ENCODE measurements around the gene INTS2.
"Not testable (repeated sequence)": the region's sequence is repeated elsewhere in the genome, so short reads cannot be mapped to it uniquely, and the experiment has no call there.

Gene INTS2

GRCh38 chr17:61821655-61822054 lies 106.1 kb downstream of the INTS2 start:
- DNase-seq (ENCODE audit: low read depth, low spot score): no peak

- DNase-seq (ENCODE audit: low read depth, low spot score): not testable (repeated sequence)
Observed at GRCh38 chr17:61819265-61819664, 108.5 kb downstream of the INTS2 start.

- no peak for DNase-seq (ENCODE audit: low read depth, low spot score)
Observed at GRCh38 chr17:61818225-61818624, 109.6 kb downstream of the INTS2 start.

GRCh38 chr17:61817452-61817851 lies 110.3 kb downstream of the INTS2 start:
- no peak for DNase-seq (ENCODE audit: low read depth, low spot score)

- DNase-seq (ENCODE audit: low read depth, low spot score): no peak
Observed at GRCh38 chr17:61816538-61816937, 111.2 kb downstream of the INTS2 start.

- DNase-seq (ENCODE audit: low read depth, low spot score): no peak
Observed at GRCh38 chr17:61815863-61816503, 111.8 kb downstream of the INTS2 start.
